Breast epithelium (tissue), 3 donors: ENCODE measurements around the gene SIGLEC9.

Source experiments
- POLR2A ChIP-seq: fragments of 450-650 bp; IDR thresholded peaks from one replicate; pipeline ENCODE4 v1.6.1; 2016; ENCODE audit warnings: antibody characterized with exemption, mild to moderate bottlenecking, moderate library complexity
- TF ChIP-seq, protein P1 (sequence below), 3 donors: fragments of 450-650 bp; IDR thresholded peaks; one replicate each; pipeline ENCODE4 v1.5.1; 2016 to 2017; ENCODE audit warnings: antibody characterized with exemption in 3 of 3, mild to moderate bottlenecking in 3 of 3, moderate library complexity in 3 of 3

DNA sequence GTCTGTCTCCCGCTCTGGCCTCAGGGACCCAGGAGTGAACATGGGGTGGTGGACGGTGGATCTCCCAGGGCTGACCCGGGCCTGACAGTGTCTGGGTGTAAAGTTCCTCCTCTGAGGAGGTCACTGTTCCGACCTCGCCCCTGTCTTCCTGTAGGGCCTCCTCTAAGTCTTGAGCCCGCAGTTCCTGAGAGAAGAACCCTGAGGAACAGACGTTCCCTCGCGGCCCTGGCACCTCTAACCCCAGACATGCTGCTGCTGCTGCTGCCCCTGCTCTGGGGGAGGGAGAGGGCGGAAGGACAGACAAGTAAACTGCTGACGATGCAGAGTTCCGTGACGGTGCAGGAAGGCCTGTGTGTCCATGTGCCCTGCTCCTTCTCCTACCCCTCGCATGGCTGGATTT is at the start of gene SIGLEC9:
- TF ChIP-seq, protein P1, sequence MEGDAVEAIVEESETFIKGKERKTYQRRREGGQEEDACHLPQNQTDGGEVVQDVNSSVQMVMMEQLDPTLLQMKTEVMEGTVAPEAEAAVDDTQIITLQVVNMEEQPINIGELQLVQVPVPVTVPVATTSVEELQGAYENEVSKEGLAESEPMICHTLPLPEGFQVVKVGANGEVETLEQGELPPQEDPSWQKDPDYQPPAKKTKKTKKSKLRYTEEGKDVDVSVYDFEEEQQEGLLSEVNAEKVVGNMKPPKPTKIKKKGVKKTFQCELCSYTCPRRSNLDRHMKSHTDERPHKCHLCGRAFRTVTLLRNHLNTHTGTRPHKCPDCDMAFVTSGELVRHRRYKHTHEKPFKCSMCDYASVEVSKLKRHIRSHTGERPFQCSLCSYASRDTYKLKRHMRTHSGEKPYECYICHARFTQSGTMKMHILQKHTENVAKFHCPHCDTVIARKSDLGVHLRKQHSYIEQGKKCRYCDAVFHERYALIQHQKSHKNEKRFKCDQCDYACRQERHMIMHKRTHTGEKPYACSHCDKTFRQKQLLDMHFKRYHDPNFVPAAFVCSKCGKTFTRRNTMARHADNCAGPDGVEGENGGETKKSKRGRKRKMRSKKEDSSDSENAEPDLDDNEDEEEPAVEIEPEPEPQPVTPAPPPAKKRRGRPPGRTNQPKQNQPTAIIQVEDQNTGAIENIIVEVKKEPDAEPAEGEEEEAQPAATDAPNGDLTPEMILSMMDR (IDR thresholded peaks at IDR 0.05) = no peak
- TF ChIP-seq POLR2A = no peak
